Immature natural killer cell (primary cell): ENCODE results near the gene SCYL3. TPM values are rescaled to one million over a fixed set of nuclear protein-coding genes. Genes with fewer than 3 reads are reported as not detected.
A peak's percentile ranks its signal among the peaks of the same experiment; 100 is the strongest.
"Not testable (repeated sequence)": the region's sequence is repeated elsewhere in the genome, so short reads cannot be mapped to it uniquely, and the experiment has no call there.

Experiments used
- DNase-seq, 3 donors: peaks; one replicate each; pipeline ENCODE4 v3.0.0; 2022; ENCODE audit warnings: mixed read lengths in 1 of 3
- H3K27ac Mint-ChIP-seq, 6 donors: one replicate each; pipeline ENCODE4 v1.8.0; 2020; ENCODE audit warnings: mixed read lengths in 6 of 6, mild to moderate bottlenecking in 5 of 6, inconsistent platforms in 4 of 6, moderate library complexity in 3 of 6
- H3K27me3 Mint-ChIP-seq, 3 donors: one replicate each; pipeline ENCODE4 v1.8.0; 2020 to 2021; ENCODE audit warnings: low read depth in 3 of 3, mild to moderate bottlenecking in 3 of 3, mixed read lengths in 3 of 3, moderate library complexity in 3 of 3, inconsistent platforms in 1 of 3
- H3K36me3 Mint-ChIP-seq, 3 donors: one replicate each; pipeline ENCODE4 v1.8.0; 2020; ENCODE audit warnings: mixed read lengths in 3 of 3, inconsistent platforms in 2 of 3, mild to moderate bottlenecking in 2 of 3
- H3K4me1 Mint-ChIP-seq, 2 donors: one replicate each; pipeline ENCODE4 v1.8.0; 2020; ENCODE audit warnings: inconsistent platforms in 2 of 2, mild to moderate bottlenecking in 2 of 2, mixed read lengths in 2 of 2, moderate library complexity in 1 of 2
- H3K4me3 Mint-ChIP-seq, 5 donors: one replicate each; pipeline ENCODE4 v1.8.0; 2020; ENCODE audit warnings: mild to moderate bottlenecking in 5 of 5, mixed read lengths in 5 of 5, inconsistent platforms in 3 of 5, moderate library complexity in 3 of 5
- H3K9me3 Mint-ChIP-seq, 6 donors: one replicate each; pipeline ENCODE4 v1.8.0; 2020; ENCODE audit warnings: mild to moderate bottlenecking in 6 of 6, mixed read lengths in 6 of 6, inconsistent platforms in 4 of 6, moderate library complexity in 3 of 6
- polyA plus RNA-seq, 3 donors: library from polyadenylated mRNA; unstranded; fragments of 300-500 nt; fragmentation: Illumina TruSeq; gene quantifications; one replicate each; pipeline ENCODE4 v1.2.3, GENCODE V29; 2021

The SCYL3 gene
- polyA plus RNA-seq, result 10 to 100 TPM in 1 of 3 donors, 1 to 10 TPM in 2; 6.1 to 13.1 (median 6.8) TPM

GRCh38 chr1:169893645-169894423 lies at the start of gene SCYL3:
Gene SCYL3, minus strand, starts transcription at chr1:169893896. Its CDS starts 5,056 bp downstream, at chr1:169888840.
- Mint-ChIP-seq H3K4me3 (peak within 1 kb of the TSS; percentile 89 to 98 (median 91)), H3K27me3 (peaks cover 5 to 14% (median 6%) of the 10 kb centered on the region in 3 donors), H3K27ac (peak within 1 kb of the TSS; percentile 98 to 100 (median 100)), H3K9me3 (no peaks in the 10 kb centered on the region), H3K4me1 (peaks cover 35 to 53% of the 10 kb centered on the region in 2 donors), H3K36me3 (no peaks in the 10 kb centered on the region)
- peak; percentile 94 to 96 (median 96) for DNase-seq

- DNase-seq, result no peak
- Mint-ChIP-seq H3K36me3 (peaks cover 4 to 10% (median 6%) of the 10 kb centered on the region in 3 donors), H3K27ac (no peak overlapping the region), H3K27me3 (no peaks in the 10 kb centered on the region), H3K4me3 (no peak overlapping the region), H3K9me3 (no peaks in the 10 kb centered on the region), H3K4me1 (no peaks in the 10 kb centered on the region)
These were observed 48.5 kb upstream of the SCYL3 start for GRCh38 chr1:169941982-169942830.

DNA sequence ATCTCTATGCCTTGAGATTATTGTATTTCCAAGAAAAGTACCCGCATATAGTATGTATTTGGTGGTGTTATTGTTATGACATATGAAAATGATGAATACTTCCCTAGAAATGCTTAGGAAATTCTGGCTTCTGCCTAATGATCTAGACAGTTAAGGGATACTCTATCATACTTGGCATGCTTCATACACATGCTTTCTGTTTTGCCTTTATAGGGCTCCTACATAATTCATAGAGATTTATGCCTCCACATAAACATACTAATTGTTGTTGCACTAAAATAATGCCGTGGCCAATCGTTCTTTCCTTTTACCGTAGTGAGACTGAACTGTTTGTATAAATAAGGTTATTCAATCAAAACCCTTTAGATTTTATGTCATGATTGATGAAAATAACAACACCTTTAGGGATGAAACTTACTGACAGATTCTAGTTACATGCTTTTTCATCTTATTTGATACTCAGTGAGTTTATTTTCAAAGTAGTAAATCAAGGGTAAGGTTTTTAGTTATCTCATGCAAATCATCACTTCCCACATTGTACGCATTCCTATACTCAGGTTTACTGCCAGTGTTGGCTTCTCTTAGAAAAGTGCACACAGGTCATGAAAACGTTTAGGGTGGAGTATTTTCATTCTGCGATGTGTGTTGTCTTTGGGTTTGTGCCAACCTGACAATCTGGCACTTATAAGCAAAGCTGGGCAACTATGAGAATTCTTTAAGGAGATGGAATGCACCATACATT lies 40.5 kb upstream of the SCYL3 start:
- H3K4me1 Mint-ChIP-seq, result no peaks in the 10 kb centered on the region
- no peaks in the 10 kb centered on the region for H3K27me3 Mint-ChIP-seq
- H3K27ac Mint-ChIP-seq, result no peak overlapping the region

DNA sequence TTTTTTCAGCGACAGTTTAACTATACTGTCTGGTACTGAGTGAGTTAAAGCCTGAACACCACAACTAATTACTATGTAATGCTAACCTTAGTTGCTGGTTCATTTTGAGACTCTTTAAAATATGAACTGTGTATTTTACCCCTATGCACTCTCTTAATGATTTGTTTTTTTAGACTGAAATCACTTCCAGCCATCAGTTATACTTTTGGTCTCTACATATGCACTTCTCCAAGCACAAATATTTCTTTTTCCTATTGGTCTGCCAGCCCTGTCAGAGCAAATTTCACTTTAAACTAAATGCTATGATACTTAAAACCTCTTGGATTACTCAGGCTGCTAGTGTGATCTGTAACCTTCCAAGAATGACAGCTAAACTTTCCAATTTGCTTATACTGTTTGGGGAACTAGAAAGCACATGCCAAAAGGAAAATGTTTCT lies 38.1 kb upstream of the SCYL3 start:
- H3K27me3 Mint-ChIP-seq, result no peaks in the 10 kb centered on the region
- no peak for DNase-seq
- no peaks in the 10 kb centered on the region for H3K9me3 Mint-ChIP-seq
- no peak overlapping the region for H3K27ac Mint-ChIP-seq
- H3K4me1 Mint-ChIP-seq, result peaks cover 0 to 5% of the 10 kb centered on the region in 2 donors
- H3K36me3 Mint-ChIP-seq, result no peaks in the 10 kb centered on the region
- H3K4me3 Mint-ChIP-seq, result no peak overlapping the region

More for the DNA sequence above, 40.5 kb upstream of the SCYL3 start:
- peaks cover 0 to 4% (median 0%) of the 10 kb centered on the region in 3 donors for H3K36me3 Mint-ChIP-seq
- H3K4me3 Mint-ChIP-seq, result no peak overlapping the region
- no peak for DNase-seq
- no peaks in the 10 kb centered on the region for H3K9me3 Mint-ChIP-seq

DNA sequence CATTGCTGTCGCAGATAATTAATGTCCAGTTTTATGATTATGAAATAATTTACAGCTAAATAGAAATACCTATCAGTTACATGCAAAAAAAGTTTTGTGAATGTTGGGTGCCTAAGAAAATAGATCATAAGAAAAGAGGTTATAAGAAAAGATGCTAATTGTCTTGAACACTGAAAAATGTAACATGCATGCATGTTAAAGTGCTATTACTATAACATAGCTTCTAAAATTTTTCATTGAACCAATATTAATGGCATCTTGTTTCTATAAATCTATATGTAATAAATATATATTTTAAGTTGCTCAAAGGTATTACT lies 35.5 kb upstream of the SCYL3 start:
- peaks cover 0 to 4% (median 0%) of the 10 kb centered on the region in 3 donors for H3K36me3 Mint-ChIP-seq
- DNase-seq, result no peak
- H3K4me3 Mint-ChIP-seq, result no peak overlapping the region
- no peak overlapping the region for H3K27ac Mint-ChIP-seq
- no peaks in the 10 kb centered on the region for H3K27me3 Mint-ChIP-seq
- H3K9me3 Mint-ChIP-seq, result no peaks in the 10 kb centered on the region
- peaks cover 4 to 15% of the 10 kb centered on the region in 2 donors for H3K4me1 Mint-ChIP-seq

- no peaks in the 10 kb centered on the region for H3K27me3 Mint-ChIP-seq
- peaks cover 4 to 15% of the 10 kb centered on the region in 2 donors for H3K4me1 Mint-ChIP-seq
- H3K27ac Mint-ChIP-seq, result peak overlapping the region in 1 of 6 donors; percentile 56
- H3K4me3 Mint-ChIP-seq, result no peak overlapping the region
- H3K36me3 Mint-ChIP-seq, result peaks cover 0 to 4% (median under 1%) of the 10 kb centered on the region in 3 donors
- no peaks in the 10 kb centered on the region for H3K9me3 Mint-ChIP-seq
- DNase-seq, result peak; percentile 25 to 45 (median 37)
These were observed 34.9 kb upstream of the SCYL3 start for GRCh38 chr1:169928438-169929209.

- Mint-ChIP-seq H3K4me1 (peaks cover 4 to 15% of the 10 kb centered on the region in 2 donors), H3K4me3 (no peak overlapping the region), H3K9me3 (no peaks in the 10 kb centered on the region), H3K27ac (peak overlapping the region; percentile 12 to 74 (median 54)), H3K36me3 (peaks cover 6 to 12% (median 8%) of the 10 kb centered on the region in 3 donors), H3K27me3 (no peaks in the 10 kb centered on the region)
- DNase-seq, result peak in 1 of 3 donors; percentile 15
These were observed 32.1 kb upstream of the SCYL3 start for GRCh38 chr1:169925505-169926482.

DNA sequence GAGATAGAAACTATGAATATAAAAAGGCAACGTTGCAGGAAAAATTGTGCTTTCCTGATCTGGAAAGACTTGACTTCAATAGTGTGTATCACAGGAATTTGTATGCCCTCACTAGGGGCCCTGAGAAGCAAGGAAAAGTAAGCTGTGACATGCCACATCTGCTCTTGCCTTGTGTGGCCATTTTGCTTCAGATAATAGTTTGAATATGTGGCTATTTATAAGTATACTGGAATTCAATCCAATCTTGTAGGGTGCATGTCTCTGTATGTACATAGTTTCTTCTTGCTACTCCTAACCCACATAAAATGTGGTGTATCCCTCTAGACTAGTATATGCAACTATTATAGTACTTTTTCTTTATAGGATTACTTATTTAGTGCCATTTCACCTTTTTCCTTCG lies 31.1 kb upstream of the SCYL3 start:
- no peaks in the 10 kb centered on the region for H3K9me3 Mint-ChIP-seq
- no peak overlapping the region for H3K4me3 Mint-ChIP-seq
- DNase-seq, result no peak
- H3K4me1 Mint-ChIP-seq, result peaks cover 4 to 15% of the 10 kb centered on the region in 2 donors
- peaks cover 6 to 16% (median 8%) of the 10 kb centered on the region in 3 donors for H3K36me3 Mint-ChIP-seq
- no peak overlapping the region for H3K27ac Mint-ChIP-seq
- H3K27me3 Mint-ChIP-seq, result no peaks in the 10 kb centered on the region

DNA sequence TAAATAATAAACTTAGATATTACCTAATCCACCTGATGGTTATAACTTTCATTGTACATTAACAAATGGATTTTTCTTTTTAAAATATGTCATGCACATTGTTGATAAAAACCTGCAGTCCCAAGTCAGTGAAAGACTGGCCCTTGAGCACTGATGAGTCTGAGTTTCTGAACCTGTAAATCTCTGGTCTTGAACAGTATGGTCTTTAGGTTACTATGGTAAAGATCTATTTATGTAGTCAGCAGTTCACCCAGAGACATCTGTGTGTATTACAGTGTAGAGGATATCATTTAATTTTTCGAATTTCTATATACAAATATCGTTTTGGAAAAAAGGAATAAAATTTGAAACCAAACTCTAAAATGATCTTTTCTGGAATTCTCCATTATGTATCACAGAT lies 30.4 kb upstream of the SCYL3 start:
- no peak overlapping the region for H3K4me3 Mint-ChIP-seq
- DNase-seq, result no peak
- no peaks in the 10 kb centered on the region for H3K9me3 Mint-ChIP-seq
- no peak overlapping the region for H3K27ac Mint-ChIP-seq
- no peaks in the 10 kb centered on the region for H3K27me3 Mint-ChIP-seq
- H3K4me1 Mint-ChIP-seq, result peaks cover 6 to 18% of the 10 kb centered on the region in 2 donors
- peaks cover 6 to 18% (median 8%) of the 10 kb centered on the region in 3 donors for H3K36me3 Mint-ChIP-seq

- Mint-ChIP-seq H3K27me3 (peaks cover 0 to 3% (median 0%) of the 10 kb centered on the region in 3 donors), H3K36me3 (peaks cover 11 to 21% (median 17%) of the 10 kb centered on the region in 3 donors), H3K9me3 (no peaks in the 10 kb centered on the region), H3K27ac (no peak overlapping the region), H3K4me1 (peaks cover 16 to 27% of the 10 kb centered on the region in 2 donors), H3K4me3 (no peak overlapping the region)
- DNase-seq, result no peak
These were observed 27.4 kb upstream of the SCYL3 start for GRCh38 chr1:169921080-169921479.

DNA sequence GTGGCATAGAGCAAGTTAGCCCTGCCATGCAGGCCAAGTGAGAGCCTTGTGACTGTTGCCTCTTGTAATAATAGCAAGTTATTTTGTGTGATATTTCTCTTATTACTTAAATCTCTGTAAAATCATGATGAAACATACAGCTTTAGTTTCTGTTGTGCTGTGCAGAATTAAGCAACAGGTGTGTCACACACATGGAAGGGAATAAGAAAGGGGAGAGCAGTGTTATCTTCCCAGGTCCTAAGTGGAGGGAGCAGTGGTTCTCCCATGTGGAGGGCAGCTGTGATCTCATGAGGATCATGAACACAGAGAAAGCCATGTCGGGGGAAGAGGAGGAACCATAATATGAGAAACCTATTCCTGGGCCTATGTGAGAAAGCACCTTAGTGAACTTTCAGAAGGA lies 25.2 kb upstream of the SCYL3 start:
- H3K4me3 Mint-ChIP-seq, result peak overlapping the region; percentile 6 to 67 (median 55)
- H3K36me3 Mint-ChIP-seq, result peaks cover 11 to 30% (median 25%) of the 10 kb centered on the region in 3 donors
- H3K27ac Mint-ChIP-seq, result peak overlapping the region in 5 of 6 donors; percentile 4 to 77 (median 35)
- H3K4me1 Mint-ChIP-seq, result peaks cover 14 to 23% of the 10 kb centered on the region in 2 donors
- no peak for DNase-seq
- no peaks in the 10 kb centered on the region for H3K9me3 Mint-ChIP-seq
- peaks cover 0 to 3% (median 0%) of the 10 kb centered on the region in 3 donors for H3K27me3 Mint-ChIP-seq

- H3K27ac Mint-ChIP-seq, result peak overlapping the region; percentile 35 to 85 (median 68)
- H3K4me3 Mint-ChIP-seq, result peak overlapping the region; percentile 34 to 67 (median 58)
These were observed 24.5 kb upstream of the SCYL3 start for GRCh38 chr1:169918220-169918619.

More at GRCh38 chr1:169918220-169918619, 24.5 kb upstream of the SCYL3 start:
- not testable (repeated sequence) for H3K9me3 Mint-ChIP-seq, H3K27me3 Mint-ChIP-seq
- Mint-ChIP-seq H3K36me3 (peaks cover 8 to 32% (median 22%) of the 10 kb centered on the region in 3 donors), H3K4me1 (peaks cover 14 to 23% of the 10 kb centered on the region in 2 donors)
- DNase-seq, result peak in 1 of 3 donors; percentile 8
